ENCODE measurements around the gene FICD.

Gene FICD

DNA sequence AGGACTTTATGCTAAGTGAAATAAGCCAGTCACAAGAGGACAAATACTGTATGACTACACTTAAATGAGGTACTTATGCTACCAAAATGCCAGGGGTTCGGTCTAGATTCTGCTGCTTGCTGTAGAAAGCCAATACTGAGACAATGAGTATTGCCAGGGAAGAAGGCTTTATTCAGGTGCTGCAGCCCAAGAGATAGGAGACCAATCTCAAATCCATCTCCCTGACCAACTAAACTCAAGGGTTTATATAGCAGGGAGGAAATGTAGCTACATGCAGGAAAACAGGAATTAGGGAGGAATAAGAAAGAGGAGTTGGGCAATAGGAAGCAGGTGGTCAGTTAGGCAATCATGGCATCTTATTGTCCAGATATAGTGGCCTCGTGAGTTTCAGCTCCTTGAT lies 12.2 kb upstream of the FICD start:
- no peak for DNase-seq (ENCODE audit: low spot score)

GRCh38 chr12:108505129-108505528 lies 9.9 kb upstream of the FICD start:
- DNase-seq (ENCODE audit: low spot score), result no peak

- DNase-seq (ENCODE audit: low spot score), result no peak
These were observed 7.0 kb upstream of the FICD start for GRCh38 chr12:108507971-108508642.

DNA sequence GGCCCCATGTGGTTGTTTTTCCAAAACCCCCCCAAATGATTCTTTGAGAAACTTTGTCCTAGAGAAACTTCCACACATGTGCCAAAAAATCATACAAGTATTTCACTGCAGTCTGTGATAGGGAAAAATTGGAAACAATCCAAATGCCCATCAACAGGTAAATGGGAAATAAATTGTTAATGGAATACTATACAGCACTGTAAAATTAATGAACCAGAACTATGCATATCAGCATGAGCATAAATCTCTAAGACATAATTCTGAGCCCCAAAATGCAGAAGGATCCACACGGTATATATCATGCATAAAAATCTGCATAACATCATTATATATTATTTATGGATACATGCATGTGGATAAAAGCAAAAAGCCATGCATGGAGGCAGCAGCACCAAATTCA lies 5.3 kb upstream of the FICD start:
- no peak for DNase-seq (ENCODE audit: low spot score)

DNA sequence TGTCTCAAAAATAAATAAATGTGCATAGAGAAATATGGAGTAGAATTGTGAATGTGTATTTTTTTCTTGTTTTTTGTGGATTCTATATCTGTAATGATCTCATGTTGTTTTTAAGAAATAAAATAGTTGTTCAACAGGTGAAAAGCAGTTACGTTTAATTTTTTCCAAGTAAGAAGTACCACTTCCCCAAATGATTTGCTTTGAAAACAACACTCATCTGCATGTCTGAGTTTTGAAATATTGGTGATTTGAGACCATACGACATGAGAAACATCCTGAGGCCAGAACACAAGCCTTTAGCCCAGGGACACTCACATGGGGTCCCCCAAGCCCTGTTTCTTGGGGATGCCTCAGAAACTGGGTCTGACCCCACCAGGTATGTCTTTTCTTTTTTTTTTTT lies 4.2 kb upstream of the FICD start:
- no peak for DNase-seq (ENCODE audit: low spot score)

GRCh38 chr12:108511633-108512540 lies 3.2 kb upstream of the FICD start:
- peak; percentile 62 for DNase-seq (ENCODE audit: low spot score)

GRCh38 chr12:108514468-108514972 lies 557 bp upstream of the FICD start:
- DNase-seq (ENCODE audit: low spot score), result no peak

DNA sequence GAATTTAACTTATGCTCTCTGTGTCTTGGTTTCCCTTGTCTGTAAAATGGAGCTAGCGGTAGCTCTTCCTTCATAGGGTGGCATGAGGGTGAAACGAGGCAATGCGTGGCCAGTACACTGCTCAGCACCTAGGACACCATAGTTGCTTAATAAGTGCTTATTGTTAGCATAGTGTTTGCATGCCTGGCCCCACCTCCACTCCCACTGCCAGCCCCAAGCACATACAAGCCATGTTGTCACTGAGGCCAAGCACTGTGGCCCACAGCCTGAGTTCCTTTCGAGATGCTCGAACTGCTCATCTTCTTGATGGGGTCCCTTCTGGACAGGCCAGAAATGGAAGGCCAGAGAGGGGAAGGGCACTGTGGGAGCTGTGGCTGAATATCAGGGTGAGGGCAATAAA lies 839 bp downstream of the FICD start:
- no peak for DNase-seq (ENCODE audit: low spot score)

DNA sequence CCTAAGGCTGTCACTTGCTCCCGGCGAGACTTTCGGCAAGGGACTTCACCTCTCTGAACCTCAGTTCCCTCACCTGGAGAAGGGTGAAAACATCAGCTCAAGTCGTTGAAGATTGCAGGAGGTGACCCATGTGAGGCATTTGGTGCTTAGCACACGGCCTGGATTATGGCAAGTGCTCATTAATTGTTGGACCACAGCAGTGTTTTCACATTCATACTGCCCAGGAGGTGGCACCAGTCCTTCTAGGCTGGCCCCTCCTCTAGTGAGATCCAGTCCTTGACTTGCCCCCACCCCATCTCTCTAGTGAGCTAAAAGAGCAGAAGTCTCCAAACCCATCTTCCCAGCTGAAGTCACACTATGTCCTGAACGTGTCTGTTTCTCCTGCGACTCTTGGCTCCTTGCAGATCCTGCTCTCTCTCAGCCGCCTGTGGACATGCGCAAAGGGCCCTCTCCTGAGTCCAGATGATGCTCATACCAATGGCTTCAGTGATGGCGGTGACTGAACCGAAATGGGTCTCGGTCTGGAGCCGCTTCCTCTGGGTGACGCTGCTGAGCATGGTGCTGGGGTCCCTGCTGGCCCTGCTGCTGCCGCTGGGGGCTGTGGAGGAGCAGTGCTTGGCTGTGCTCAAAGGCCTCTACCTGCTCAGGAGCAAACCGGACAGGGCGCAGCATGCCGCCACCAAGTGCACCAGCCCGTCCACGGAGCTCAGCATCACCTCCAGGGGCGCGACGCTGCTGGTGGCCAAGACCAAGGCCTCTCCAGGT lies 1.6 kb downstream of the FICD start:
- DNase-seq (ENCODE audit: low spot score), result no peak

DNA sequence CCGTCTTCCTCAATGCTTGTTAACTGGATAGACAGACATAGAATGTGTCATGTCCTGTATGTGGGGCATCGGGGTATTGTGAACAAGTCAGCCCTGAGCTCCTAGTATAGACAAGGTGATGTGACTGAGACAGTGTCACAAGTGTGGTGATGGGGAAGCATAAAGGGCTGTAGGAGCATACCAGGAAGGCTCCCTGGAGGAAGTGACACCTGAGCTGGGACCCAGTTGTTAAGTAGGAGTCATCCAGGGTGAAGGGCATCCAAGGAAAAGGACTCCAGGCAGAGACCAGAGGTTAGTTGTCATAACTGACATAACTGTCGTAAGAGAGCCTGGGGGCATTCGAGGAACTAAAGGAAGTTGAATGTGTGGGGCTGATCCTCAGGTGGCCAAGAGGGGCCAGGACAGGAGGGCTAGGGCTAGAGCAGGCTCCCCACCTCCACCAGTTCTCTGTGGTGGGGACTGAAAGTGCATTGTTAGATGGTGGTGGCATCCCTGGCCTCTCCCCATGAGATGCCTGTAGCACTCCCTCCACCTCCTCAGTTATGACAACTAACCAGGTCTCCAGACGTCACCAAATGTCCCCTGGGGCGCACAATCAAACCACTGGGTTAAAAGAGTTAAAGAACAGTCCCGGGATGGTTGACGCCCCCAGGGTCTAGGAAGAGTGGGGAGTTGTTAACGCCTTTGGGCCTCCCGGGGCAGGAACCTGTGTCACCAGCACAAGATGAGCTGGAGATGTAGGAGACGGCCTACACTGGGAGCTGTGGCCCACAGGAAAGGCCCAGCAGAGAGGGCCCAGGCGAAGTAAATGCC lies 2.4 kb downstream of the FICD start:
- no peak for DNase-seq (ENCODE audit: low spot score)

DNA sequence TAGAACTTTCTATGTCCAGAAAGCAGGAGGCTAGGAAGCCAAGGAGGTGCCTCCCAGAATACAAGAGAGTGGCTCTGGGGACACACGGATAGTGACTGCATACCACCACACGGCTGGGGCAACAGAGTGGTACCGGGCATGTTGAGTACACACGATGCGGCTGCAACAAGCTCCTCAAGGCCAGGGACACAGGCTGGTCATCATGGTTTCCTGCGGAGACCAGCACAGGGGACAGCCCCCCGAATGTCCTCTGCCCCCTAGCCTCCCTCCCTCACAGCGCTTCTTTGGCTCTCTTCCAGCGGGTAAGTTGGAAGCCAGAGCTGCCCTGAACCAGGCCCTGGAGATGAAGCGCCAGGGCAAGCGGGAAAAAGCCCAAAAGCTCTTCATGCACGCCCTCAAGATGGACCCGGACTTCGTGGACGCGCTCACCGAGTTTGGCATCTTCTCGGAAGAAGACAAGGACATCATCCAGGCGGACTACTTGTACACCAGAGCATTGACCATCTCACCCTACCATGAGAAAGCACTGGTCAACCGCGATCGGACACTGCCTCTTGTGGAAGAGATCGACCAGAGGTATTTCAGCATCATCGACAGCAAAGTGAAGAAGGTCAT lies 3.1 kb downstream of the FICD start:
- no peak for DNase-seq (ENCODE audit: low spot score)

DNA sequence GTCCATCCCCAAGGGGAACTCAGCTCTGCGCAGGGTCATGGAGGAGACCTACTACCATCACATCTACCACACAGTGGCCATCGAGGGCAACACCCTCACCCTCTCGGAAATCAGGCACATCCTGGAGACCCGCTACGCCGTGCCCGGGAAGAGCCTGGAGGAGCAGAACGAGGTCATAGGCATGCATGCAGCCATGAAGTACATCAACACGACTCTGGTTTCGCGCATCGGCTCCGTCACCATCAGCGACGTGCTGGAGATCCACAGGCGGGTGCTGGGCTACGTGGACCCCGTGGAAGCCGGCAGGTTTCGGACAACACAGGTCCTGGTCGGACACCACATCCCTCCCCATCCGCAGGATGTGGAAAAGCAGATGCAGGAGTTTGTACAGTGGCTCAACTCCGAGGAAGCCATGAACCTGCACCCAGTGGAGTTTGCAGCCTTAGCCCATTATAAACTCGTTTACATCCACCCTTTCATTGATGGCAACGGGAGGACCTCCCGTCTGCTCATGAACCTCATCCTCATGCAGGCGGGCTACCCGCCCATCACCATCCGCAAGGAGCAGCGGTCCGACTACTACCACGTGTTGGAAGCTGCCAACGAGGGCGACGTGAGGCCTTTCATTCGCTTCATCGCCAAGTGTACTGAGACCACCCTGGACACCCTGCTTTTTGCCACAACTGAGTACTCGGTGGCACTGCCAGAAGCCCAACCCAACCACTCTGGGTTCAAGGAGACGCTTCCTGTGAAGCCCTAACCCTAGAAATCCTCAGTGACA lies 3.8 kb downstream of the FICD start:
- DNase-seq (ENCODE audit: low spot score), result no peak

- DNase-seq (ENCODE audit: low spot score), result no peak
These were observed 4.5 kb downstream of the FICD start for GRCh38 chr12:108519558-108519957.

DNA sequence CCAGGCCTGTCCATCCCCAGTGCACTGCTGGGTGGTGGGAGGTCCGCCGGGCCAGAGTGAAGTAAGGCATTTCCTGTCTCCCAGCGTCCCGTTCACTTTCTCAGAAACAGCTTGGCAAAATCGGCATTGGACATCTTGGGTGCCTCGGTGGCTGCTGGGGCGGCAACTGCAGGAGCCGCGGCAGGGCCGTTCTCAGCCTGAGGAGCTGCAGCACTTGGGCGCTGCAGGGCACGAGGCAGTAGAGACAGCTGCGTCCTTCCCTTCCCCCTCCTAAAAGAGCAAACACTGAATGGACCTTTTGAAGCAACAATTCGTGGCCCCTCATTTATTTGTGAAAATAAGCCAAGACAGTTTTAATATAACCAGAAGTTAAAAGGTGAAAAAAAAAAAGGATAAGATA lies 8.3 kb downstream of the FICD start:
- DNase-seq (ENCODE audit: low spot score), result peak; percentile 8

- peak; percentile 86 for DNase-seq (ENCODE audit: low spot score)
These were observed 10.6 kb downstream of the FICD start for GRCh38 chr12:108525681-108526080.

DNA sequence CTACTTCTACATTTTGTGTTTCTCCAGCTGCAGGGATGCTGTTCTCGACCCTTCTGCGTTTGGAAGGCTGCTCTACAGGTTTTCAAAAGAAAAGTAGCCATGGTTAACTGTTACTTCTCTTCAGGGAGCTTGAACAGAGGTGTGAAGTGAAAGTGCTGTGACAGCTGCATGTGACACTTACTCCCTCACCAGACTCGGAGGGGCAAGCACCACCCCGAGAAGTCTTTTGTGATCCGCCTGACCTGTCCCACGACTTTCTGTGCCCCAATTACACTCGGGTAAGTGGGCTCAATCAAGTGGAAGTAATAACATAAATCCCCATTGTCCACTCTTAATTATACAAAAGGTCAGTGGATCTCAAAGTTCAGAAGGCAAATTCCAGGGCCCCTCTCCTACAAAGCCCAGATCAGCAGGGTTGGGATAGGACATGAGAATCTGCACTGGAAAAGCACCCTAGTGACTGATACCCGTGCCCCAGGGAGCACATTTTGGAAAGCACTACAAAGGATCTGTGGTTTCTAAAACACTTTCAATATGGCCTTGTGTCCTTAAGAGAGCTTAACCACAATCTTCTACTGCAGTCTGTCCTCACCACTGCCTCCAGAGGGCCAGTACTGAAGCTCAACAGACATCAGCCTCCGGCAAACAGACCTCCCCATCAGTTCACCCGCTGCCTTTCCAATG lies 11.5 kb downstream of the FICD start:
- peak; percentile 76 for DNase-seq (ENCODE audit: low spot score)

- DNase-seq (ENCODE audit: low spot score), result no peak
These were observed 12.1 kb downstream of the FICD start for GRCh38 chr12:108527166-108527496.

DNA sequence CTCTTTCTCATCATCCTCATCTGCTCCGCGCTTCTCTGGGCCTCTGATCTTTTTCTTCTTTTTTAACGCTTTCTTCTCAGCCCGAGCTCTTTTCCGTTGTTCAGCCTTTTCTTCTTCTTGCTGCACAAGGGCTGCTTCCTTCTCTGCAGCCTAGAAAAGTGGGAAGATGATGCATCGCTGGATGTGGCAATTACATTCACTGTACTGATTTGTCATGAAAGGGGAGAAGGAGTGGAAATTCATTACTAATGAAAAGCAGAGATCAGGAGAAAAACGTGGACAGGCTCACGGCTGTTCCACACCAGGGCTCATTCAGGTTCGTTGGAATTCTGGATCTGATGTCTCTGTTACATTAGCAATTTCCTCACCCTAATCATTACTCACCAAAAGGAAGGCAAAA lies 15.1 kb downstream of the FICD start:
- DNase-seq (ENCODE audit: low spot score), result no peak

- no peak for DNase-seq (ENCODE audit: low spot score)
These were observed 17.1 kb downstream of the FICD start for GRCh38 chr12:108531929-108532848.

Measured in AG08395 (cell line).